H1 (cell line): ENCODE data around the gene CELF4. TPM values are rescaled to one million over a fixed set of nuclear protein-coding genes. Genes with fewer than 3 reads are reported as not detected.

Experiments
- CTCF ChIA-PET: fragments of 300-600 bp; sonication (Branson Sonifier 250); formaldehyde crosslinking; loops from one replicate; lab custom pipeline; 2021; ENCODE audit not compliant: partially characterized antibody; lab: Charles Lee
- POLR2A ChIA-PET: fragments of 300-600 bp; sonication (Branson Sonifier 250); formaldehyde crosslinking; loops from one replicate; lab custom pipeline; 2021; ENCODE audit warnings: inconsistent platforms; ENCODE audit not compliant: partially characterized antibody; lab: Charles Lee
- DNase-seq, 2 experiments: peaks; one replicate each; pipeline versions ENCODE4 v3.0.0 to v3.0.0-alpha.2; 2010 to 2022; ENCODE audit warnings: low spot score in 2 of 2, low read depth in 1 of 2, mixed read lengths in 1 of 2
- FAIRE-seq: peaks from 2 replicates; lab custom pipeline; 2011; peaks lifted over from hg19 to GRCh38; lab: Jason Lieb, UNC
- H2AFZ ChIP-seq: 2 replicates; pipeline ENCODE4 v1.8.1; 2012; ENCODE audit warnings: low read length, inconsistent platforms
- H2AK5ac ChIP-seq: 2 replicates; pipeline ENCODE4 v1.6.1; 2013; ENCODE audit warnings: low read depth, low read length
- H2BK120ac ChIP-seq: replicated peaks from 2 replicates; pipeline ENCODE3; 2013; ENCODE audit warnings: low read depth, low read length, inconsistent platforms
- H2BK12ac ChIP-seq: 2 replicates; pipeline ENCODE4 v1.6.1; 2013; ENCODE audit warnings: low read depth, low read length
- H2BK15ac ChIP-seq: 2 replicates; pipeline ENCODE4 v1.6.1; 2013; ENCODE audit warnings: low read length
- H2BK20ac ChIP-seq: 2 replicates; pipeline ENCODE4 v1.6.1; 2013; ENCODE audit warnings: low read length
- H2BK5ac ChIP-seq: 2 replicates; pipeline ENCODE4 v1.6.1; 2013; ENCODE audit warnings: low read depth, low read length
- H3K14ac ChIP-seq: 2 replicates; pipeline ENCODE4 v1.6.1; 2013; ENCODE audit warnings: inconsistent platforms; ENCODE audit not compliant: insufficient read length
- H3K18ac ChIP-seq: 2 replicates; pipeline ENCODE4 v1.6.1; 2013; ENCODE audit warnings: low read length; ENCODE audit errors: extremely low read depth
- H3K23ac ChIP-seq: 2 replicates; pipeline ENCODE4 v1.6.1; 2013; ENCODE audit warnings: inconsistent platforms; ENCODE audit not compliant: insufficient read length
- H3K23me2 ChIP-seq: 2 replicates; pipeline ENCODE4 v1.6.1; 2013; ENCODE audit warnings: low read depth, low read length
- H3K27ac ChIP-seq: 2 replicates; pipeline ENCODE4 v1.6.1; 2011; ENCODE audit warnings: low read depth, low read length, inconsistent platforms
- H3K27me3 ChIP-seq, 4 experiments: replicated peaks in 1 of 4; 1 replicate in 1 of 4; 2 replicates in 3 of 4; pipeline versions ENCODE4 v1.6.1 to v1.8.1; 2011 to 2013; ENCODE audit warnings: low read length in 3 of 4, mild to moderate bottlenecking in 3 of 4, inconsistent platforms in 2 of 4, mixed read lengths in 2 of 4, moderate library complexity in 1 of 4; ENCODE audit not compliant: control insufficient read depth in 3 of 4, insufficient read depth in 3 of 4; ENCODE audit errors: extremely low read depth in 1 of 4
- H3K36me3 ChIP-seq, 4 experiments: 2 replicates each; pipeline versions ENCODE4 v1.6.1 to v1.8.1; 2011 to 2013; ENCODE audit warnings: mild to moderate bottlenecking in 4 of 4, low read length in 3 of 4, moderate library complexity in 2 of 4, control low read depth in 1 of 4, inconsistent platforms in 1 of 4; ENCODE audit not compliant: insufficient read depth in 4 of 4, control insufficient read depth in 2 of 4
- H3K4ac ChIP-seq: replicated peaks from 2 replicates; pipeline ENCODE3; 2013; ENCODE audit warnings: low read length, low read depth, mixed read lengths, inconsistent platforms; ENCODE audit not compliant: insufficient read length
- H3K4me1 ChIP-seq, 4 experiments: replicated peaks in 1 of 4; 1 replicate in 1 of 4; 2 replicates in 3 of 4; pipeline versions ENCODE4 v1.6.1 to v1.8.1; 2011 to 2013; ENCODE audit warnings: low read length in 3 of 4, inconsistent platforms in 2 of 4, mixed read lengths in 1 of 4; ENCODE audit not compliant: insufficient read depth in 4 of 4, control insufficient read depth in 3 of 4
- H3K4me2 ChIP-seq, 2 experiments: 2 replicates each; pipeline versions ENCODE4 v1.6.1 to v1.8.1; 2011 to 2013; ENCODE audit warnings: low read depth in 2 of 2, low read length in 2 of 2, control low read depth in 1 of 2, inconsistent platforms in 1 of 2, mild to moderate bottlenecking in 1 of 2; ENCODE audit not compliant: insufficient read depth in 1 of 2
- H3K4me3 ChIP-seq, 4 experiments: fragments of 200-600, 300-600 bp in 1 of 4; sonication (generic), shearing (Covaris generic), sonication (Bioruptor Twin) in 1 of 4; 2 replicates each; pipeline versions ENCODE4 v1.5.1 to v1.8.1; 2011 to 2016; ENCODE audit warnings: low read length in 4 of 4, low read depth in 3 of 4, control low read depth in 2 of 4, inconsistent platforms in 2 of 4, mild to moderate bottlenecking in 2 of 4, mixed read lengths in 1 of 4, moderate library complexity in 1 of 4; ENCODE audit not compliant: insufficient read depth in 2 of 4; ENCODE audit errors: extremely low read depth in 1 of 4
- H3K56ac ChIP-seq: replicated peaks from 2 replicates; pipeline ENCODE3; 2013; ENCODE audit warnings: low read depth, mild to moderate bottlenecking, mixed read lengths, low read length, inconsistent platforms; ENCODE audit not compliant: insufficient read length
- H3K79me1 ChIP-seq: 2 replicates; pipeline ENCODE4 v1.6.1; 2013; ENCODE audit warnings: low read depth, low read length, control low read depth
- H3K79me2 ChIP-seq, 2 experiments: 2 replicates each; pipeline versions ENCODE4 v1.6.1 to v1.8.1; 2012 to 2013; ENCODE audit warnings: low read length in 2 of 2, mild to moderate bottlenecking in 2 of 2, inconsistent platforms in 1 of 2; ENCODE audit not compliant: insufficient read depth in 2 of 2, control insufficient read depth in 1 of 2
- H3K9ac ChIP-seq, 4 experiments: replicated peaks in 1 of 4; 1 replicate in 1 of 4; 2 replicates in 3 of 4; pipeline versions ENCODE4 v1.6.1 to v1.8.1; 2011 to 2013; ENCODE audit warnings: low read depth in 3 of 4, low read length in 3 of 4, control low read depth in 2 of 4, mild to moderate bottlenecking in 2 of 4, moderate library complexity in 2 of 4, inconsistent platforms in 1 of 4; ENCODE audit errors: extremely low read depth in 1 of 4
- H3K9me3 ChIP-seq, 2 experiments: 2 replicates each; pipeline versions ENCODE4 v1.6.1 to v1.8.1; 2012 to 2013; ENCODE audit warnings: mild to moderate bottlenecking in 2 of 2, moderate library complexity in 2 of 2, control low read depth in 1 of 2, inconsistent platforms in 1 of 2, low read depth in 1 of 2, low read length in 1 of 2, mixed read lengths in 1 of 2; ENCODE audit not compliant: insufficient read depth in 2 of 2
- H4K20me1 ChIP-seq, 2 experiments: replicated peaks in 1 of 2; 2 replicates each; pipeline versions ENCODE3 to v1.8.1; 2011 to 2013; ENCODE audit warnings: inconsistent platforms in 2 of 2, low read length in 2 of 2, mild to moderate bottlenecking in 1 of 2; ENCODE audit not compliant: insufficient read depth in 2 of 2, control insufficient read depth in 1 of 2
- H4K5ac ChIP-seq: 2 replicates; pipeline ENCODE4 v1.6.1; 2013; ENCODE audit warnings: low read length, low read depth, mixed read lengths, inconsistent platforms; ENCODE audit not compliant: insufficient read length
- H4K8ac ChIP-seq: 2 replicates; pipeline ENCODE4 v1.8.0; 2013; ENCODE audit warnings: mild to moderate bottlenecking, moderate library complexity, low read length, inconsistent platforms; ENCODE audit not compliant: insufficient read depth; ENCODE audit errors: extremely low read depth
- H4K91ac ChIP-seq: replicated peaks from 2 replicates; pipeline ENCODE3; 2013; ENCODE audit warnings: low read length, mixed read lengths, inconsistent platforms; ENCODE audit not compliant: insufficient read length
- ASH2L ChIP-seq: fragments of 200-600, 300-600 bp; sonication (generic); IDR thresholded peaks from one replicate; pipeline ENCODE4 v1.7.1; 2017; ENCODE audit warnings: low read length
- ATF2 ChIP-seq: IDR thresholded peaks from 2 replicates; pipeline ENCODE4 v1.6.1; 2012; ENCODE audit warnings: low read length, inconsistent platforms
- CREB1 ChIP-seq: IDR thresholded peaks from 2 replicates; pipeline ENCODE4 v1.6.1; 2012; ENCODE audit warnings: inconsistent platforms
- NANOG ChIP-seq: IDR thresholded peaks from 2 replicates; pipeline ENCODE4 v1.6.1; 2011; ENCODE audit warnings: low read length, low read depth, mild to moderate bottlenecking, inconsistent platforms; ENCODE audit not compliant: insufficient read depth, poor library complexity, severe bottlenecking
- RNF2 ChIP-seq: fragments of 200-900, 300-1000 bp; sonication (generic); IDR thresholded peaks from 2 replicates; pipeline ENCODE4 v1.7.1; 2016; ENCODE audit warnings: borderline replicate concordance, low read depth, mild to moderate bottlenecking, antibody characterized with exemption, low read length; ENCODE audit not compliant: poor library complexity, severe bottlenecking; ENCODE audit errors: missing control alignments
- RXRA ChIP-seq: IDR thresholded peaks from 2 replicates; pipeline ENCODE4 v1.6.1; 2011; ENCODE audit warnings: low read depth, mild to moderate bottlenecking, low read length, moderate library complexity; ENCODE audit not compliant: insufficient read depth
- SP2 ChIP-seq: IDR thresholded peaks from 2 replicates; pipeline ENCODE4 v1.6.1; 2012; ENCODE audit warnings: mild to moderate bottlenecking, low read length, inconsistent platforms
- TAF7 ChIP-seq: optimal IDR thresholded peaks from 2 replicates; pipeline ENCODE3; 2011; ENCODE audit warnings: low read depth, mild to moderate bottlenecking, inconsistent platforms, low read length, moderate library complexity, borderline replicate concordance
- WGBS, 2 experiments: shearing (Covaris generic) in 1 of 2; methylation state at CpG; one replicate each; pipeline versions ENCODE4 v1.1.6 to v1.1.7; 2013 to 2015; ENCODE audit warnings: low lambda C conversion rate in 2 of 2, mixed read lengths in 2 of 2, inconsistent platforms in 1 of 2, low coverage in 1 of 2, missing lambda C conversion rate in 1 of 2; ENCODE audit not compliant: insufficient replicate concordance in 2 of 2, insufficient coverage in 1 of 2, insufficient read length in 1 of 2; ENCODE audit errors: extremely low coverage in 1 of 2, missing lambda C conversion rate in 1 of 2; 5-methylcytosine and 5-hydroxymethylcytosine counted together
- polyA plus RNA-seq, 7 experiments: library from polyadenylated mRNA; depleted of rRNA in 3 of 7; stranded (reverse) in 5 of 7; unstranded in 2 of 7; fragments of >200 nt in 5 of 7; fragments of 200-250 nt in 2 of 7; gene quantifications; 1 replicate in 5 of 7; 2 replicates in 1 of 7; 4 replicates in 1 of 7; pipeline versions ENCODE4 v1.2.1 to v1.2.3, GENCODE V29; 2011 to 2013; ENCODE audit warnings: missing spikeins in 2 of 7, mixed read lengths in 2 of 7
- total RNA-seq: library from RNA; stranded (reverse); fragmentation: NEBNext Ultra II Directional; extraction: Animal tissue kit (Norgen Biotek cat#: 25700); gene quantifications from 2 replicates; pipeline ENCODE4 v1.2.1, GENCODE V29; 2021

Gene CELF4
- total and polyA plus RNA-seq, 2 of the 8 experiments (the other 6 are each of a cell fraction or from before 2014, with no cell fraction given) = 1.6 to 3.4 TPM

- Histone ChIP-seq H3K4me3 (no peak overlapping the region), H2BK120ac (no peak overlapping the region), H2AK5ac (no peak overlapping the region), H3K79me1 (no peaks in the 10 kb centered on the region), H3K9ac (no peak overlapping the region), H3K18ac (no peak overlapping the region), H3K23me2 (peaks cover 2% of the 10 kb centered on the region), H2AFZ (no peak overlapping the region), H2BK5ac (no peak overlapping the region), H2BK15ac (no peak overlapping the region), H4K20me1 (peaks cover 0 to 4% of the 10 kb centered on the region in 2 experiments), H3K4me2 (no peak overlapping the region), H4K5ac (no peak overlapping the region), H3K56ac (no peak overlapping the region), H3K27ac (no peak overlapping the region), H3K14ac (no peak overlapping the region), H2BK20ac (0 out of 2 replicates have a peak overlapping the region, but pooled peaks have one; percentile 40), H3K9me3 (no peaks in the 10 kb centered on the region), H3K23ac (no peak overlapping the region), H2BK12ac (no peak overlapping the region; the same call in 1 of the 2 replicates), H4K8ac (no peak overlapping the region), H3K79me2 (no peaks in the 10 kb centered on the region), H3K4me1 (peaks cover 8 to 16% (median 10%) of the 10 kb centered on the region in 4 experiments), H3K27me3 (peaks cover 0 to 3% (median 0%) of the 10 kb centered on the region in 4 experiments; a peak in 3 of 7 replicates), H4K91ac (peak overlapping the region; percentile 12), H3K4ac (no peak overlapping the region), H3K36me3 (no peaks in the 10 kb centered on the region)
- no peak for FAIRE-seq
- no peak for TF ChIP-seq SP2
- TF ChIP-seq CREB1 = no peak
- no peak for TF ChIP-seq RNF2
- TF ChIP-seq RXRA = no peak
- TF ChIP-seq NANOG = no peak
- no peak for TF ChIP-seq ASH2L
- no peak for TF ChIP-seq ATF2
- no peak for TF ChIP-seq TAF7
- 76% methylated on average over 3 of the region's 3 CpGs; no CpG with 5 or more reads in 1 of the 2 experiments for WGBS, 2 experiments
- no peak for DNase-seq
- ChIA-PET CTCF (interaction anchor here (0.8 to 2.4 kb wide), 13 partner anchors 10 to 187 kb away, joined by 3 to 14 read pairs (median 4); no protein-coding TSS in a partner anchor), POLR2A (interaction anchor here (0.6 to 1.3 kb wide), 6 partner anchors 10 to 113 kb away, joined by 3 to 4 read pairs (median 3); no protein-coding TSS in a partner anchor)
Measured at GRCh38 chr18:37453752-37454151, 111.8 kb downstream of the CELF4 start.
